Astrocyte (in vitro differentiated cells and primary cell): ENCODE measurements around the gene THOC5. TPM values are rescaled to one million over a fixed set of nuclear protein-coding genes. Genes with fewer than 3 reads are reported as not detected.
A peak's percentile ranks its signal among the peaks of the same experiment; 100 is the strongest.

Experiments
- DNase-seq: peaks from one replicate; pipeline ENCODE4 v3.0.0-alpha.2; 2010; ENCODE audit warnings: low read depth
- FAIRE-seq: peaks from 2 replicates; lab custom pipeline; 2011; peaks lifted over from hg19 to GRCh38; lab: Jason Lieb, UNC
- H2AFZ ChIP-seq: 2 replicates; pipeline ENCODE4 v1.6.0; 2012; ENCODE audit warnings: low read depth, low read length, inconsistent platforms
- H3K27ac ChIP-seq: 2 replicates; pipeline ENCODE4 v1.5.1; 2011; ENCODE audit warnings: low read depth, low read length, inconsistent platforms
- H3K27me3 ChIP-seq: 2 replicates; pipeline ENCODE4 v1.6.0; 2011; ENCODE audit warnings: low read length, inconsistent platforms; ENCODE audit not compliant: insufficient read depth
- H3K36me3 ChIP-seq: 2 replicates; pipeline ENCODE4 v1.5.1; 2011; ENCODE audit warnings: low read length, inconsistent platforms; ENCODE audit not compliant: insufficient read depth
- H3K4me1 ChIP-seq: 2 replicates; pipeline ENCODE4 v1.5.1; 2011; ENCODE audit warnings: low read length, inconsistent platforms; ENCODE audit not compliant: insufficient read depth
- H3K4me2 ChIP-seq: 2 replicates; pipeline ENCODE4 v1.6.0; 2012; ENCODE audit warnings: low read length, inconsistent platforms
- H3K4me3 ChIP-seq: 2 replicates; pipeline ENCODE4 v1.5.1; 2011; ENCODE audit warnings: low read depth, mild to moderate bottlenecking, low read length, inconsistent platforms; ENCODE audit not compliant: insufficient read depth
- H3K79me2 ChIP-seq: 2 replicates; pipeline ENCODE4 v1.6.0; 2012; ENCODE audit warnings: mild to moderate bottlenecking, low read length, inconsistent platforms; ENCODE audit not compliant: insufficient read depth
- H3K9ac ChIP-seq: 2 replicates; pipeline ENCODE4 v1.6.0; 2012; ENCODE audit warnings: mild to moderate bottlenecking, low read length, inconsistent platforms
- H3K9me3 ChIP-seq: 2 replicates; pipeline ENCODE4 v1.5.1; 2012; ENCODE audit warnings: low read depth, mild to moderate bottlenecking, low read length, inconsistent platforms; ENCODE audit not compliant: insufficient read depth
- H4K20me1 ChIP-seq: 2 replicates; pipeline ENCODE4 v1.6.0; 2012; ENCODE audit warnings: low read length, inconsistent platforms; ENCODE audit not compliant: insufficient read depth
- H3K27ac Mint-ChIP-seq: one replicate; pipeline ENCODE4 v1.8.0; 2021; ENCODE audit warnings: mild to moderate bottlenecking, mixed read lengths; ENCODE audit not compliant: unreplicated experiment
- H3K27me3 Mint-ChIP-seq: one replicate; pipeline ENCODE4 v1.8.0; 2021; ENCODE audit warnings: low read depth, mixed read lengths; ENCODE audit not compliant: unreplicated experiment
- H3K36me3 Mint-ChIP-seq: one replicate; pipeline ENCODE4 v1.8.0; 2021; ENCODE audit warnings: low read depth, mixed read lengths; ENCODE audit not compliant: unreplicated experiment
- H3K4me1 Mint-ChIP-seq: one replicate; pipeline ENCODE4 v1.8.0; 2021; ENCODE audit warnings: low read depth, mixed read lengths; ENCODE audit not compliant: unreplicated experiment
- H3K4me3 Mint-ChIP-seq: one replicate; pipeline ENCODE4 v1.8.0; 2021; ENCODE audit warnings: mild to moderate bottlenecking, moderate library complexity, mixed read lengths; ENCODE audit not compliant: unreplicated experiment
- H3K9me3 Mint-ChIP-seq: one replicate; pipeline ENCODE4 v1.8.0; 2021; ENCODE audit warnings: mild to moderate bottlenecking, mixed read lengths; ENCODE audit not compliant: unreplicated experiment
- EZH2 ChIP-seq: IDR thresholded peaks from 2 replicates; pipeline ENCODE4 v1.6.1; 2012; ENCODE audit warnings: mild to moderate bottlenecking, low read length, inconsistent platforms; ENCODE audit not compliant: insufficient read depth
- total RNA-seq: library from RNA; stranded (reverse); gene quantifications from 2 replicates; pipeline ENCODE4 v1.2.1, GENCODE V29; 2021
- TF ChIP-seq, protein P1 (sequence below): IDR thresholded peaks from 2 replicates; pipeline ENCODE4 v1.5.1; 2011; ENCODE audit warnings: low read depth, mild to moderate bottlenecking, inconsistent platforms, low read length, moderate library complexity; ENCODE audit not compliant: insufficient read depth

THOC5 gene
- total RNA-seq, 1 donor from 2014 or later: 85.0 TPM

DNA sequence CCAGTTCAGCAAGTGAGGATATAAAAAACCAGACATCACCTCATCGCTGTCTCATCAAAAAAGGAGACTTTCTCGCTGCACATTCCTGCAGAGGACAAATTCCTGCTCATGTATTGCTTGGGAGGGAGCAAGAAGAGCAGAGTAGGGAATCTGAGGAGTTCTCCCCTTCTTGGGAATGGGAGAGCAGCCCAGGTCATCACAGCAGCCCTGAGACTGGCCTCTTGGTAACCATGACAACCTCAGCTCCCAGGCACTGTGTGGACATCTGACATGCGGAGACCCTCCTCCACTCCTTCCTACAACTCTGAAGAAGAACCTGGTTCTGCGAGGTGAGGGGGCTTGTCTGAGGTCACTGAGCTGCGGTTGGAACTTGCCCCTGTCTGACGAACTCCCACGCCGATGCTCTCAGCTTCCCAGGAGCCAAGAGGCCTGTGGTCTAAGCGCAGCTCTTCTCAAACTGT is 97.3 kb downstream of the THOC5 start:
- Mint-ChIP-seq H3K27ac (peak overlapping the region; percentile 98), H3K4me1 (peaks cover 9% of the 10 kb centered on the region), H3K9me3 (no peaks in the 10 kb centered on the region), H3K27me3 (no peaks in the 10 kb centered on the region), H3K36me3 (no peaks in the 10 kb centered on the region), H3K4me3 (no peak overlapping the region)
- peaks cover 10% of the 10 kb centered on the region for H3K4me1 ChIP-seq
- peak overlapping the region; percentile 70 for H3K9ac ChIP-seq
- H3K4me2 ChIP-seq: peak overlapping the region; percentile 65
- TF ChIP-seq, protein P1, sequence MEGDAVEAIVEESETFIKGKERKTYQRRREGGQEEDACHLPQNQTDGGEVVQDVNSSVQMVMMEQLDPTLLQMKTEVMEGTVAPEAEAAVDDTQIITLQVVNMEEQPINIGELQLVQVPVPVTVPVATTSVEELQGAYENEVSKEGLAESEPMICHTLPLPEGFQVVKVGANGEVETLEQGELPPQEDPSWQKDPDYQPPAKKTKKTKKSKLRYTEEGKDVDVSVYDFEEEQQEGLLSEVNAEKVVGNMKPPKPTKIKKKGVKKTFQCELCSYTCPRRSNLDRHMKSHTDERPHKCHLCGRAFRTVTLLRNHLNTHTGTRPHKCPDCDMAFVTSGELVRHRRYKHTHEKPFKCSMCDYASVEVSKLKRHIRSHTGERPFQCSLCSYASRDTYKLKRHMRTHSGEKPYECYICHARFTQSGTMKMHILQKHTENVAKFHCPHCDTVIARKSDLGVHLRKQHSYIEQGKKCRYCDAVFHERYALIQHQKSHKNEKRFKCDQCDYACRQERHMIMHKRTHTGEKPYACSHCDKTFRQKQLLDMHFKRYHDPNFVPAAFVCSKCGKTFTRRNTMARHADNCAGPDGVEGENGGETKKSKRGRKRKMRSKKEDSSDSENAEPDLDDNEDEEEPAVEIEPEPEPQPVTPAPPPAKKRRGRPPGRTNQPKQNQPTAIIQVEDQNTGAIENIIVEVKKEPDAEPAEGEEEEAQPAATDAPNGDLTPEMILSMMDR: no peak
- no peak for TF ChIP-seq EZH2
- H3K36me3 ChIP-seq: no peaks in the 10 kb centered on the region
- H3K4me3 ChIP-seq: no peak overlapping the region
- no peaks in the 10 kb centered on the region for H3K27me3 ChIP-seq
- DNase-seq: peak; percentile 83
- H3K9me3 ChIP-seq: no peaks in the 10 kb centered on the region
- no peaks in the 10 kb centered on the region for H3K79me2 ChIP-seq
- H3K27ac ChIP-seq: peak overlapping the region; percentile 85
- H4K20me1 ChIP-seq: no peaks in the 10 kb centered on the region
- H2AFZ ChIP-seq: no peak overlapping the region
- FAIRE-seq: no peak

Other genes starting within 250 kb of the THOC5 start
- gene GAS2L1, start 247.1 kb downstream of the THOC5 start, total RNA-seq: 24.3 and 26.0 TPM in 2 replicates
- gene RASL10A, start 238.1 kb downstream of the THOC5 start, total RNA-seq: 0.19 and 1.5 TPM in 2 replicates
- 65.9 and 69.5 TPM in 2 replicates for gene AP1B1, start 165.2 kb downstream of the THOC5 start, total RNA-seq
- gene RFPL1, start 115.2 kb downstream of the THOC5 start, total RNA-seq: not detected in 2 replicates
- gene NEFH, start 73.5 kb downstream of the THOC5 start, total RNA-seq: 3.1 TPM in 2 replicates
- gene NIPSNAP1, start 27.4 kb upstream of the THOC5 start, total RNA-seq: 84.7 and 85.4 TPM in 2 replicates
- 84.8 and 93.4 TPM in 2 replicates for gene NF2, start 49.9 kb upstream of the THOC5 start, total RNA-seq
- gene CABP7, start 166.2 kb upstream of the THOC5 start, total RNA-seq: 0.12 TPM in 1 of 2 replicates, not detected in the other
- 24.4 and 24.8 TPM in 2 replicates for gene ZMAT5, start 213.2 kb upstream of the THOC5 start, total RNA-seq
- gene UQCR10, start 213.6 kb upstream of the THOC5 start, total RNA-seq: 110 and 112 TPM in 2 replicates